Muscle of back (tissue), 10 donors: Measurements from ENCODE around the gene ERLIN1. TPM values are rescaled to one million over a fixed set of nuclear protein-coding genes. Genes with fewer than 3 reads are reported as not detected.

ENCODE experiments used
- polyA plus RNA-seq, 10 donors: library from polyadenylated mRNA; unstranded; fragments of 120-200 nt; gene quantifications; one replicate each; pipeline ENCODE4 v1.2.1, GENCODE V29; 2013; ENCODE audit not compliant: insufficient read length in 10 of 10

The ERLIN1 gene
- polyA plus RNA-seq, 10 donors, result 34.1 to 49.9 (median 37.7) TPM

Other genes starting within 250 kb of the ERLIN1 start
- gene DNMBP, start 176.1 kb downstream of the ERLIN1 start, polyA plus RNA-seq, result 10 to 100 TPM; 12.9 to 20.8 (median 16.7) TPM
- gene CPN1, start 104.2 kb downstream of the ERLIN1 start, polyA plus RNA-seq, result under 1 TPM in 3 of 10 donors, not detected in 7; 0.08 to 0.21 (median 0.19) TPM
- gene CHUK, start 43.6 kb upstream of the ERLIN1 start, polyA plus RNA-seq, result 10 to 100 TPM; 11.1 to 18.5 (median 15.1) TPM
- 10 to 100 TPM; 17.3 to 26.2 (median 21.4) TPM for gene CWF19L1, start 81.6 kb upstream of the ERLIN1 start, polyA plus RNA-seq
- gene BLOC1S2, start 100.7 kb upstream of the ERLIN1 start, polyA plus RNA-seq, result 10 to 100 TPM; 25.8 to 29.5 (median 27.4) TPM
- gene PKD2L1, start 144.2 kb upstream of the ERLIN1 start, polyA plus RNA-seq, result under 1 TPM in 2 of 10 donors, not detected in 8; 0.08 to 0.11 TPM
- gene SCD, start 161.2 kb upstream of the ERLIN1 start, polyA plus RNA-seq, result 10 to 100 TPM; 12.6 to 33.0 (median 19.0) TPM